NCI-H345 treated with DMSO at 0.1 percent for 48 hours (cell line): ENCODE data around the gene FOXL1.

ENCODE experiments used
- DNase-seq: peaks from one replicate; lab custom pipeline; 2025; ENCODE audit not compliant: unreplicated experiment; lab: John Stamatoyannopoulos, UW

Gene FOXL1

DNA sequence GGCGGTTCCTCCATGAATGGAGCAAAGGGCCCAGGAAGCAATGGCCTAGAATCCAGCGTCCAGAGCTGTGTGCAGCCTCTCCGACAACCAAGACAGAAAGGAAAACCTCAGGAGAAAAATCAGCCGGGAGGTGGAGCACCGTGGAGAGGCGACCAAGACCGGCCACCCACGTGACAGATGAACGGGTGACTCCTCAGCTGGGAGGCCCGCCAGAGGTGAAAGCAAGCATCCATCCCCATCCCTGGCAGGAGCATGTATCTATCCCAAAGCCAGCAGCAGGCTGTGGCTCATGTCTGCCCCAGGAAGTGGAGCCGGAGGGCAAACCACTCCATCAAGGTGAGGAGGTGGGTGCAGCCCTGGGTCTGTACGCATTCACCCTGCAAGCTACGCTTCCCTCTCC, 52.1 kb downstream of the FOXL1 start:
- DNase-seq: no peak

DNA sequence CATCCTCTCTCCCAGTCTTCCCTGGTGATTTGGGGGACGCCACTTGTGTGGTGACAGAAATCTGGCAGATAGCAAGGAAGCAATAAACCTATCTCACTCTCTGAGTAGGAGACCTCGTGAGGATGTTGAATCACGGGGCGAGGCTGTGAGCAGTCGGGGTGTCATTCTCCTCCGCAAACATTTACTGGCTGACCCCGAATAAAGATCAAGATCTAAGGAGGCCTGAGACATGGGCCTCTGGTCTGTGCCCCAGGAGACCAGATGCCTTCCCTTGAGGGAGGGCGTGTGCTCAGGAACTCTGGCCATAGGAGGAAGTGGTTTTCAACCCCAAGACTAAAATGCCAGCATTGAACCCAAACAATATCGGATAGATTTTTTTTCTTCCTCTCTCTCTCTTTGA, 53.1 kb downstream of the FOXL1 start:
- no peak for DNase-seq
